Cerebellar cortex (tissue), 1 donor: Measurements from ENCODE around the gene FCN3.
A peak's percentile ranks its signal among the peaks of the same experiment; 100 is the strongest.

Experiments
- DNase-seq: peaks from one replicate; pipeline ENCODE4 v3.0.0-alpha.2; 2015; ENCODE audit warnings: low spot score

Gene FCN3

GRCh38 chr1:27380224-27380623, 5.6 kb upstream of the FCN3 start:
- no peak for DNase-seq

DNA sequence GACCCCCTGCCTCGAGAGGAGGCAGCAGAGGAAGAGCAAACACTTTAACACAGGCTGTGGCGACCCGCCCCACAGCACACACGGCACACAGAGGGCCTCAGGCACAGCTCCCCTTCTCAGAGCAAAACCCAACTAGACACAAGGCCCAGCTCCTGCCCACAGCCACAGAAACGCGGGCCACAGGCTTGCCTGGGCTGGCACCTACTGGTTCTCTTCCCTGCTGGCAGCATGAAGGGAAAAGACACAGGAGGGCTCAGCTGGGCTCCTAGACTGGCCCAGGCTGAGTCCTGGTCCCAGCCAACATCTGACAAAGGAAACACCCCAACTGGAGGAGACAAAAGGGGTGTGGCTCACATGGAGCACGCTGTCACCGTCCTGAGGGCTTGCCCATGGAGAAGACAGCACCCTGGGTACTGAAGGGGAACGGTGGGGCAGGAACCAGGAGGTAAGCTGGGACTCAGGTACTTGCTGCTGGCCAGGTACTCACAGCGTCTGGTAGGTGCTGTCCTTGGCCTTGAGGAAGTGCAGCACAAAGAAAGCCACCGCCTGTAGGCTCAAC, 5.0 kb upstream of the FCN3 start:
- no peak for DNase-seq

GRCh38 chr1:27377760-27378495, 3.3 kb upstream of the FCN3 start:
- DNase-seq: no peak

DNA sequence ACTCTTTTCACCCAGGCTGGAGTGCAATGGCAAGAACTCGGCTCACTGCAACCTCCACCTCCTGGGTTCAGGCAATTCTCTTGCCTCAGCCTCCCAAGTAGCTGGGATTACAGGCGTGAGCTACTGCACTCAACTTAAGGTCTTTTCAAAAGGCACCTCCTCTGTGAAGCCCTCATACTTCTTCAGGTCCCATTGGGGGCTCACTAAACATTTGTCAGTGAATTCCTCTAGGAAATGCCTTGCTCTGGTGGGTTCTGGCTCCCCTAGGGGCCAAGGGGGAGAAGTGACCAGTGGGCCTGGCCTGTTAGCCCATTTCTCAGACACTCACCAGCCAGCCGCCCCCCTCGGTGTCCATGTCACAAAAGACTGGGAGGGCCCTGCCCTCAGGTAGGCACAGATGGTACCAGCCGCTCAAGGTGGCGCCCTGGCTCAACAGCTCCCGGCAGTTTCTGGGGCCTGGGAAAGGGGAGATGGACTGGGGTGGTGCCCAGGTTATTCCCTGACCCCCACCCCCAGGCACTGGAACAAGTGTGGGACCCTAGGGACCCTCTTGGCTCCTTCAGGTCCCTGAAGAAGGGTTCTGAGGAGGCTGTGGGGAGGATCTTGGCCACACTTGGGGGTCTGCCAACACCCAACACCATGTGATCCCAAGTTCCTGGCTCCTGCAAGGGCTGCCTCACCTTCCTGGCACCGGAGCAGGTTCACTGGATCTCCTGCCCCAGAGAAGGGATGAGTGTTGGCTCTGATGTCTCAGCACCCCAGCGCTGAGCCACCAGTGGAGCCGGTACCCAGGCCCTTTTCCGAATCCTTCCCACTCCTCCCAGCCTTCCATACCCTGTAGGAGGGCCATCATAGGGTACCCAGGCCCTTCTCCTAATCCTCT, 1.6 kb downstream of the FCN3 start:
- DNase-seq: no peak

DNA sequence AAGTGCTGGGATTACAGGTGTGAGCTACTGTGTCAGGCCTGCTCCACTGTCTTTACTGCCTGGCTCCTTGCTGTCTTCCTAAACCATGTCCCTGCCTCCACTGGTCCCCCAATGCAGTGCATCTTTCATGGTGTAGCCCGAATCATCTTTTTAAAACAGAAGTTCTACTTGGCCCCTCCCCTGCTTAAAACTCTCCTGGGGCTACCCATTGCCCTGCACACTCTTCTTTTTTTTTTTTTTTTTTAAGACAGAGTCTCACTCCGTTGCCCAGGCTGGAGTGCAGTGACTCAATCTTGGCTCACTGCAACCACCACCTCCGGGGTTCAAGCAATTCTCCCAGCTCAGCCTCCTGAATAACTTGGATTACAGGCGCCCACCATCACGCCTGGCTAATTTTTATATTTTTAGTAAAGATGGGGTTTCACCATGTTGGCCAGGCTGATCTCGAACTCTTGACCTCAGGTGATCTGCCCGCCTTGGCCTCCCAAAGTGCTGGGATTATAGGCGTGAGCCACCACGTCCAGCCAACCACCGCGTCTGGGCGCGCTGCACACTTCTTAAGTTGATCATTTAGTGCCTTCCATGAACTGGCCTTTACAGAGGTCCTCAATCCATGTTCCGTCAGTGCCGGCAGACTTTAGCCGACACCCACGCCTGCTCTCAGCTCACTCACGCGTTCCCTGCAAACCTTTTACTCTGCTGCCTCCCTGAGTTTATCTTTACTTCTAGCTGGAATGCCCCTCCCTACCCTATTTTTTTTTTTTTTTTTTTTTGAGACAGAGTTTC, 2.4 kb downstream of the FCN3 start:
- DNase-seq: no peak

DNA sequence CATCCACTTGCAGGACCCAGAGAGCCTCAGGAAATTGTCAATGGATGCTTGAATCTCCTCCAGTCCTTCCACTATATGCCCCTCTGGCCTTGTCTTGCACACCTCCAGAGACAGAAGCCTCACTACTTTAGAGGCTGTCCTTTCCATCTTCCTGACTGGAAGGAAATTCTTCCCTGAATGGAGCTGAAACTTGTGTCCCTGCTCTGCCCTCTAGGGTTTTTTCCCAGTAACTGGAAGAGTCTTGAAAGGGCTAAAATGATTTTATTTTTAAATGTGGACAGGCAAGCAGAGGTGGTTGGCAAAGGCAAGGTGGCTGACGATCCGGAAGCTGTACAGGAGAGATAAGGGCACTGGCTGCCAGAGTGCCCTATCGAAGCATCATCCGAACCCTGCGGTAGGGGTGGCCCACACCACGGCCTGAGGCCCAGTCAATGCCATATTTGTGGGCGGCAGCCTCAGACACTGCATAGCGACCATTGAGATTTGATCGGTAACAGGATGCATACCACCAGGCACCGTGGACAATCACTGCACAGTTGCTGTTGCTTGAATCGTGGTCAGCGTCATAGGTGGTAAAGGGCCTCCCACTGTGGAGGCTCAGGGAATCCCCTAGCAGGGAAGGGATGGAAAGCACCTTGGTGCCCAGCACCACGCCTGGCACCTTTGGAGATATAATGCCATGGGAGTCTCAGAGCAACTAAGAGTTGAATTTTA, 5.6 kb downstream of the FCN3 start:
- peak; percentile 58 for DNase-seq

GRCh38 chr1:27367160-27367650, 7.4 kb downstream of the FCN3 start:
- DNase-seq: no peak

- DNase-seq: peak; percentile 90
Observed at GRCh38 chr1:27366411-27367159, 8.0 kb downstream of the FCN3 start, which contains the start of gene MAP3K6. TSS of gene MAP3K6 (minus strand) at chr1:27366961. CDS start at chr1:27366597, 364 bp downstream.

DNA sequence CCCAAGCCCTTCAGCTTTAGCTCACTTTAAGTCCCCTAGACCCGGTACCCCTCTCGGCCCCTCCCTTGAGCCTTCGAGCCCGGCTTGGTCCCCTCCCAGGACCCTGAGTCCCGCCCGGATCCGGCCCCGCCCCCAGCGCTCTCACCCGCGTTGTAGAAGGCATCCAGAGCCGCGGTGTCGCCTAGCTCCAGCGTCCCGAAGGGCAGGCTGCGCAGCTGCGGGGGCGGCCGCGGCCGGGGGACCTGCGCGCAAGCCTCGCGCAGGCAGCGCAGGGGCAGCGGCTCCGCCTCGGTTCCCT, 8.6 kb downstream of the FCN3 start:
- peak; percentile 83 for DNase-seq

GRCh38 chr1:27365372-27366112, 9.1 kb downstream of the FCN3 start:
- DNase-seq: peak; percentile 92

- DNase-seq: no peak
Observed at GRCh38 chr1:27364696-27365371, 9.8 kb downstream of the FCN3 start.

DNA sequence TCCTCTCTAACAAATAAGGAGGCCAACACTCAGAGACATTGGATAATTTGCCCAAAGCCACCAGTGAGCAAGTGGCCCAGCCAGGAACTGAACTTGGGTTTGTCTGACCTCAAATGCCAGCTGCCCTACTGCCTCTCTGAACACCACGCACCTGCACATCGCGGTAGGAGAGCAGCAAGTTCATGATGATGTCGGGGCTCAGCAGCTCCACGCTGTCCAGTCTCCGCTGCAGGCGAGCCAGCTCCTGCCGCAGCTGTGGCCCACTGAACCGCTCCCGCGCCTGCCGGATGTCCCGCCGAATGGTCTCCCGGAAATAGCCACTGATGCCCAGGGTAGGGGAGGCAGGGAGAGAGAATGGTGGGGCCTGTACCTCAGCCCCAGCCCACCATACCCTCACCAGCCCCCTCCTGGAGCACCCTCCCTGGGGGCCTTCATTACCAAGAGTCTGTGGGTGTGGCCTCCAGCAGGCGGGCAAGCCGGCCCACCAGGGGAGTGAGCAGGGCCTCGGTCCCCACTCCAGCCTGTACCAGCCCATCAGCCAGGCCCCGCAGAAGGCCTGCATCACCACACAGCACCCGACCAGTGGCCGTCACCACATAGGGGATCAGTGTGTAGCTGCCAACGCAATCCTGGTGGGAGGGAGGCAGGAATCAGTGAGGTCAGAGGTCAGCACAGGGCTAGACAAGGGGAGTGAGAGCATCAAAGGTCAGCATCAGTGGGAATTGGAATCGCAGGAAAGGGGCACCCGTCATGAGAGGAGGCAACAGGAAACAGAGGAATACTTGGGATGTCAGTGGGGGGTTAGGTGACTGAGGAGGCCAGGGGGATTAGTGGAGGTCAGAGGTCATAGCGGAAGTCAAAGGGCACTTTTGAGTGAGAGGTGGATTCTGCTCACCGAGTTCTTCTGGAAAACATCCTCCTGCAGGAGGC, 10.6 kb downstream of the FCN3 start:
- DNase-seq: no peak

GRCh38 chr1:27361553-27361952, 13.1 kb downstream of the FCN3 start:
- no peak for DNase-seq

GRCh38 chr1:27361044-27361402, 13.6 kb downstream of the FCN3 start:
- DNase-seq: no peak

DNA sequence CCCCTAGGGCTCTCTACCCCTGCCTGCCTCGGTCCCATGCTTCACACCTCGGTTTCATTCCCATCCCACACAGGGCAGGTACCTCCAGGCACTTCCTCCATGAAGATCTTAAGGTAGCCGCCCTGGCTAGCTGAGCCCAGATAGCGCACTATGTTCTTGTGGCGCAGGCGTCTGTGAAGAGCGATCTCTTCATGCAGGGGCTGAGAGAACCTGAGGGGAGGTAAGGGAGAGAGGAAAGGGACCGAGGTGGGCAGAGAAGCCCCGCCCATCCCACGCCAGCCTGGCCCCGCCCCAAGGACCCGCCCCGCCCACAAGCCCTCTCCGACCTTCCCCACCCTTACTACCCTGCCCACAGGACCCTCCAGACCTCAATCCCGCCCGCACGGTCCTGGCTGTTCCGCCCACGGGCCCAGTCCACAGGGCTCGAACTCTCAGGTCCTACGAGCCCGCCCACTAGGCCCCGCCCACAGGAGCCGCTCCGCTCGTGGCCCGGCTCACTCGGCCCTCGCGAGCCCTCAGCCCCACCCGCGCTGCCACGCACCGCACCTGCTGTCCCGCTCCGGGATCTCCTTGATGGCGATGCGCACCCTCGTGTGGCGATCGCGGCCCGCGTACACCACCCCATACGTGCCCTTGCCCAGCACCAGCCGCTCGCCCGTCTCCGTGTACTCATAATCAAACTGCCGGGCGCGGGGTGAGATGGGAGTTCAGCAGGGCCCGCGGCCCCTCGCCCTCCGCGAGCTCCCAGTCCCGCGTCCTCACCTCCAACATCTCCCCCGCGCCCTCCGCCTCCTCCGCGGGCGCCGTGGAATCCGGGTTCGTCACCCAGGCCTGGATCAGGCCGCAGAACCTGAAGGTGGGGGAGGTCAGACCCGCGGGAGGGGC, 14.2 kb downstream of the FCN3 start:
- DNase-seq: no peak

GRCh38 chr1:27359822-27360158, 14.8 kb downstream of the FCN3 start:
- no peak for DNase-seq

GRCh38 chr1:27358928-27359313, 15.7 kb downstream of the FCN3 start:
- DNase-seq: no peak
